GM18870 (cell line): ENCODE data around the gene TMCC3.
"Not testable (repeated sequence)": the region's sequence is repeated elsewhere in the genome, so short reads cannot be mapped to it uniquely, and the experiment has no call there.

Experiments
- ATAC-seq: cut with Tn5 transposase; IDR thresholded peaks from one replicate; pipeline ENCODE4 v1.9.1; 2021; ENCODE audit warnings: moderate library complexity; ENCODE audit not compliant: unreplicated experiment

Gene TMCC3

DNA sequence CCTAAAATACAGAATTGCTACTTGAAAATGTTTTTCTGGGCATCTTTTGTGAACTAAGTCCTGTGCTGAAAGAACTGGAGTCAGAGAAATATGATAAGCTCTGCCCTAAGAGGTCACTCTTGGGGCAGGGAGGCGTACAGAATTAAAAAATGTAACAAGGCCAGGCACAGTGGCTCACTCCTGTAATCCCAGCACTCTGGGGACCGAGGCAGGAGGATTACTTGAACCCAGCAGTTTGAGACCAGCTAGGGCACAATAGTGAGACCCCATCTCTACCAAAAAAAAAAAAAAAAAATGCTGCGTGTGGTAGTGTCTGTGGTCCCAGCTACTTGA is 46.0 kb downstream of the TMCC3 start:
- ATAC-seq = no peak

DNA sequence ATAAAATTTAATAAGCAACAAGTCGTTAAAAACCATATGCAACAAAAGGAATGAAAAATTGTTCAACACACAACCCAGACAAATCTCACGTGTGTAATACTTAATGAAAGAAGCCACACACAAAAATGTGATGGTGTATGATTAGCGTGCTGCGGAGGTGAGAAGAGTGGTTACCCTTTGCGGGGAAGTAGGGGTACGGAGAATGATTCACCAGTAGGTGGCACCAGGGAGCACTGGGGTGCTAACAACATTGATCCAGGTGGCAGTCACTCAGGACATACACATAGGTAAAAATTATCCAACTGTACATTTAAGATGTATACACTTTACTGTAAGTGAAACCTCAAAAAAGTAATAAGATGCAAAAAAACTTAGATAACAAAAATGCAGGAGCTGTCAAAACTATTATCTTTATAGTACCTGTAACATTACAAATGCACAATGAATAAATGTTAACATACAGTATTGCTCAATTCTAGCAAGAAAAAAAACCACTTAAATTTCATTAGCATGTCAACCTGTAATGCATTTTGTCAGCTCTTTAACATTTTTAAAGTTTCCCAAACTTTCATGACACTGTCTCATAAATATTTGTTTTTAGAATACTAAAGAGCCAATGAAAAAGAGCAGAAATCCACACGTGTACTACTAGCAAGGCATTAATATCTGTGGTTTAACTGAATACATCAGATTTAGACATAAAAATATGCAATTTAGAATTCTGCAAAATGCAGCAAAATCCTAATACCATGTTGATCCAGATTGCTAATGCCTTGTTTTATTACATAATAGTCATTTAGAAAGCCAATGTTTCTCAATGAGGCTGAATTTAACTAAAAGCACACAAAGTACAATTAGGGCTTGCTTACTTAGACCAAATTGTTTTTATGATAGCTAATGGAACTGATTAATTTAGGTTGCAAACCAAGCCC is 46.7 kb downstream of the TMCC3 start:
- ATAC-seq = no peak

- no peak for ATAC-seq
Measured at GRCh38 chr12:94602024-94602423, 48.3 kb downstream of the TMCC3 start.

DNA sequence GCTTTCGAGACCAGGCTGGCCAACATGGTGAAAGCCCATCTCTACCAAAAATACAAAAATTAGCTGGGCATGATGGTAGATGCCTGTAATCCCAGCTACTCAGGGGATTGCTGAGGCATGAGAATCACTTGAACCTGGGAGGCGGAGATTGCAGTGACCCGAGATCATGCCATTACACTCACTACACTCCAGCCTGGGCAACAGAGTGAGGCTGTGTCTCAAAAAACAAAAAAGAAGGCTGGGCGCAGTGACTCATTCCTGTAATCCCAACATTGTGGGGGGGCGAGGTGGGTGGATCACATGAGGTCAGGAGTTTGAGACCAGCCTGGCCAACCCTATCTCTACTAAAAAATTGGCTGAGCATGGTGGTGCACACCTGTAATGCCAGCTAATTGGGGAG is 49.0 kb downstream of the TMCC3 start:
- not testable (repeated sequence) for ATAC-seq

- ATAC-seq = no peak
Measured at GRCh38 chr12:94599189-94599588, 51.2 kb downstream of the TMCC3 start.

- no peak for ATAC-seq
Measured at GRCh38 chr12:94597268-94597667, 53.1 kb downstream of the TMCC3 start.

- no peak for ATAC-seq
Measured at GRCh38 chr12:94596596-94596995, 53.8 kb downstream of the TMCC3 start.

GRCh38 chr12:94595152-94595551 is 55.2 kb downstream of the TMCC3 start:
- no peak for ATAC-seq

DNA sequence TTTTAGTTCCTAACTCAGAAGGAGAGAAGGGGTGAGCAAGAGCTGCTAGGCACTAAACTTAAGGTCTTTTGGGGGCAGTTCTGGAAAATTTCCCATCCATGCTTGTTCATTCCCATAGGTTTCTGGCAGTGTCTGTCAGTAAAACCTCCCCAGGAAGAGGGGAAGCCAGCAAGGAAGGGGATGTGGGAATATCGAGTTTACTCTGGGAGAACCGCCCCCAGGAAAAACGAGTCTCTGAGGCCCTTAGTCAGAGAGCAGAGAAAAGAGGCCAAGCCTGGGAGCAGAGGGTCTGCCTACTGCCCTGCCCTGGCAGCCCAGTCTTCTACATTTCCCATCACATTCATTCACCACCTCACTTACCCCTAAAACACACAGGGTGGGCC is 55.9 kb downstream of the TMCC3 start:
- ATAC-seq = no peak

DNA sequence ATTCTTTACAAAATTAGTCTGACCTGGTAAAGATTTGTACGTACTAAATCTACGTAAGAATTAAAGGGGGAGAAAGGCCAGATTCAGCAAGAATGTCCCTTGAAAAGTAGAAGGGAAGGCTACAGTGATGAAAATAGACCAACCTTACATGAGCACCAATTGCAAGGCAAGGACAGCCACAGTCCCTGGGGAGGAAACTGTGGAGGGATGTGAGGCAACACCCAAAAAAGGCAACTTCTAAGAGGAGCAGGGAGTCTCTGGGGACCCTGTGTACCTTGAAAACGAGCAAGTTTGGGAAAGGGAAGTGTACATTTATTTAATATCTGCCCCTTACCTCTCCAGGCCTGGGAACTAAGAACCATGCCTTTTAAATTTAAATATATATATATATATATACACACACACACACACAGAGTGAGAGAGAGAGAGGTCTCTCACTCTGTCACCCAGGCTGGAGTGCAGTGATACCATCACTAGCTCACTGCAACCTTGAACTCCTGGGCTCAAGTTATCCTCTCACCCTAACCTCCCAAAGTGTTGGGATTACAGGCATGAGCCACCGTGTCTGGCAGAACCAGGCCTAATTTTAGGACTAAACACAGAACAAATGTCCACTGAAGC is 56.4 kb downstream of the TMCC3 start:
- ATAC-seq = no peak

DNA sequence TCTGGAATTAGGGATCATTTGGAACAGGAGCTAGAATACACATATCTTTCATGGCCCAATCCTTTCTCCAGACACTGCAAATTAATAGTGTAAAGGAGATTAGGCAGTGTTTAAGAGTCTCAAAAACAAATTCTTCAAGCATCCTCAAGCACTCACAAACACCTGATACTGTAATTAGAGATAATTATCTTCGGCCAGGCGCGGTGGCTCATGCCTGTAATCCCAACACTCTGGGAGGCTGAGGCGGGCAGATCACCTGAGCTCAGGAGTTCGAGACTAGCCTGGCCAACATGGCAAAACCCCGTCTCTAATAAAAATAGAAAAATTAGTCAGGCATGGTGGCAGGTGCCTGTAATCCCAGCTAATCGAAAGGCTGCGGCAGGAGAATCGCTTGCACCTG is 57.6 kb downstream of the TMCC3 start:
- not testable (repeated sequence) for ATAC-seq

DNA sequence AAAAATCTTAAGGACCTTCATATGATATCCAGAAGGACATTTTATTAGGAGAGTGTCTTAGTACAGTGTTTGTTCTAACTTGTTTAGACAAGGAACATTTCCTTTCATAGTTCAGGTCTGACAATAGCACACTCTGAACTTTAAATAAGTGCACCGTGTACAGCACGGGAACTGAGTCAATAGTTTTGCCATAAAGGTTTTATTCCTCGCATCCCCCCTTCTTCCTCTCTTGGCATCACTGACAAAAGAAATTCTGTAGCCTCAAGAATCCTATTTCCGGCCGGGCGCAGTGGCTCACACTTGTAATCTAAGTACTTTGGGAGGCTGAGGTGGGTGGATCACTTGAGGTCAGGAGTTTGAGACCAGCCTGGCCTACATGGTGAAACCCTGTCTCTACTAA is 58.3 kb downstream of the TMCC3 start:
- no peak for ATAC-seq

- ATAC-seq = no peak
Measured at GRCh38 chr12:94590428-94590827, 59.9 kb downstream of the TMCC3 start.

- no peak for ATAC-seq
Measured at GRCh38 chr12:94589591-94590001, 60.8 kb downstream of the TMCC3 start.

DNA sequence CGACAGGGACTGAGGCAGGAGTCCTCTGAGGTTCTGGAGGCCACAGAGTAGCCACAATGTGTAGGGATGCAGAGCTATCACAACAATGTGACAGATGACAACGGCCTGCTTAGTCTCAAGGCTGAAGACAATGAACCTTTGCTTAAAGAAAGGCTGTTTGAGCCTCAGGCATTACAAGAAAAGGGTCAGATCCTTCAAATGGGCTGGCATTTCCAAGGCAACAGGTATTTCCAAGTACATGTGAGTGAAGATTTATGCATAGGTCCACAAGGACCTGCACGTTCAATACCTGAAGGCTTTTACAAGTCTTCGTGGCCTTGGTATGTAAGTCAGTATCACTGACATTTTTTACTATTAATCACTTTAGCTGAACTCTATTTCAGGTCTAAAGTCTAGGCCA is 62.0 kb downstream of the TMCC3 start:
- ATAC-seq = no peak

DNA sequence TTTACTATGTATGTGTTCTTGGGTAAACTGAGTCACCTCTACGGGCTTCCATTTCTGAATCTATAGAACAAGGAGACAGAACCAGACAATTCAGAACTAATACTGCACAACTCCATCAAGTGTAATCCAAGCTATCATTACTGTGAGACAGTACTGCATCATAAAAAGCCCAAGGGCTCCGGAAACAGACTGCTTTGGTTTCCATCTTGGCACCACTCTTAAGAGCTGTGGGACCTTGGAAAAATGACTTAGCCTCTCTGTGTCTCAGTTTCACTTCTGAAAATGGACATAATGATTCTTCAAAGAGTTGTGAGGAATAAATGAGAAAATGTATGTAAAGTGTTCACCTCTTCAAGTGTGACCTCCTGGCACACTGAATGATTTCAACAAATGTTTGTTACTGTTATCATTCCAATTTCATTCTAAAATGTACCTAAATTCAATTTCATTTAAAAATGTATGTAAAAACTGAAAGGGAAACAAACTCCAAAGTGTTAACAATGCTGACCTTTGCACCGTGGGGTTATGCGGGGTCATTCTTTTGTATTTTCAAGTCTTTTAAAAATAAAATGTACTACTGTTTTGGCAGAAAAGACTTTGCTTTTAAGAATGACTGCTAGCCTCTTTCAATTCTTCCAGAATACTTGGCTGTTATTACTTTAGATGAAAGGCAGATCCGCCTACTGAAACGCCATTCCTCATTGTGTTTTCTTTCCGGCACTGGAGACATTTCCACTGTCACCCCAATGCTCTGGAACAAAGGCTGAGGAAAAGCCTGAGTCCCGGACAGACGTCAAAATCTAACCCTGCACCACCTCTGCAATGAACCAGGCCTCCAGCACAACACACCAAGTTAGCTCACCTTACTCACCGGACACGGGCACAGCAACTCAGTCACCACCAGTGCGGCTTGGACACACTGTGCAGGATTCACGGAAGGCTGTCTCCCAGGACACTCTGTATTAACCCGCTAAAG is 62.8 kb downstream of the TMCC3 start:
- ATAC-seq = no peak

DNA sequence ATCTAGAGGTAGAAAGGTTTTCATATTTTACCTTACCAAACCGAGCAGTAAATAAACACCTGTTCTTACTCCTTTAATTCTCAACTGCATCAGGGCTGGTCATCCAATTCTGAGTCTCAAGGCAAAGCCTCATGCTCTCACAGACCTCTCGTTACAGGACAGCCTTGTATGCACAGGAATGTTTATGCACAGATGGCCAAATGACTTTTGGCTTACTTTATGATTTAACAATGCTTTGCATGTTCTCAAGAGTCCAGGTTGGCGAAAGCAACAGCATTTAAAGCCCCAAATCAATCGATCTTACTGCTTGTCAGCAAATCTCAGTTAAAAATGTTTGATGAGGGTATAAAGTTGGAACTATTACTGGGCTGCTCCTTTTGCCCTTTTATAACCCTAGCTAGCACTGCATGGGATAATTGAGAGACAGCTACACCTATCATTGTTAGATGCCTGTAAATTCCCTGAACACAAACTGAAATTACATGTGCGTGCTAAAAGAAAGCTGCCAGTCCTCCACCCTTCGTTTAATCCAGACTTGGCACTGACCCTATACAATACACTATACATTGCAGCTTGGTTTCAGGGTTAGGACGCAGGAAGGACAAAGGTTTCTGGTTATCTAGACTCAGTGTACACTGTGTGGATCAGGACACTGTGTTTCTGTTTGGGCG is 63.6 kb downstream of the TMCC3 start:
- ATAC-seq = no peak

GRCh38 chr12:94585626-94586025 is 64.7 kb downstream of the TMCC3 start:
- ATAC-seq = no peak

- ATAC-seq = no peak
Measured at GRCh38 chr12:94584377-94584776, 66.0 kb downstream of the TMCC3 start.

DNA sequence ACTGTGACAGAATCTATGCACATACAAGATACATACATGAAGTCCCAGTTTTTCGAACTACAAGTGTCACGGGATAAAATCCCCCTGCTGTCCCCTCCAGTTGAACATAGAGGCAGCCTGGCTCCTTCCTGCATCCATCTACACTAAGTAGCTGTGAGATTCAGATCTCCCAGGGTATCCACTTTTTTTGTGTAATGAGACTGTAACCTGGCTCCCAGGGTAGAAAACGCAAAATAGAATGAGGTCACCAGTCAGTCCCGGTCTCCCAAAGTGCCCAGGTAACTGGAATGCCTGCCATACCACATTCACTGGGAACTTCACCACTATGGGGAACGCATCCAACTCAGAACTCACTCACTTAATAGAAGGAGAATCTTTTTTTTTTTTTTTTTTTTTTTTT is 67.8 kb downstream of the TMCC3 start:
- no peak for ATAC-seq
